Osteoblast (primary cell): Measurements from ENCODE around the gene SH3PXD2B. TPM values are rescaled to one million over a fixed set of nuclear protein-coding genes. Genes with fewer than 3 reads are reported as not detected.
"Not testable (repeated sequence)": the region's sequence is repeated elsewhere in the genome, so short reads cannot be mapped to it uniquely, and the experiment has no call there.

ENCODE experiments used
- DNase-seq: peaks from one replicate; pipeline ENCODE4 v3.0.0; 2011; ENCODE audit warnings: low spot score, mixed read lengths; ENCODE audit not compliant: insufficient read length; ENCODE audit errors: missing footprints
- H2AFZ ChIP-seq: 2 replicates; pipeline ENCODE4 v1.6.0; 2011; ENCODE audit warnings: mild to moderate bottlenecking, low read length
- H3K27ac ChIP-seq: 2 replicates; pipeline ENCODE4 v1.5.1; 2011; ENCODE audit warnings: mild to moderate bottlenecking, low read depth, low read length, moderate library complexity
- H3K27me3 ChIP-seq: 2 replicates; pipeline ENCODE4 v1.6.0; 2012; ENCODE audit warnings: mild to moderate bottlenecking, control low read depth, inconsistent platforms, low read length, moderate library complexity; ENCODE audit not compliant: insufficient read depth
- H3K36me3 ChIP-seq: 2 replicates; pipeline ENCODE4 v1.5.1; 2011; ENCODE audit warnings: mild to moderate bottlenecking, low read length, control low read depth, moderate library complexity; ENCODE audit not compliant: insufficient read depth
- H3K4me1 ChIP-seq: 2 replicates; pipeline ENCODE4 v1.5.1; 2011; ENCODE audit warnings: mild to moderate bottlenecking, low read length, control low read depth, moderate library complexity; ENCODE audit not compliant: insufficient read depth
- H3K4me2 ChIP-seq: 2 replicates; pipeline ENCODE4 v1.6.0; 2011; ENCODE audit warnings: mild to moderate bottlenecking, low read length; ENCODE audit not compliant: insufficient read depth
- H3K4me3 ChIP-seq: fragments of 200-600 bp; sonication (generic); 3 replicates; pipeline ENCODE4 v1.5.1; 2012; ENCODE audit warnings: mild to moderate bottlenecking, low read length, inconsistent platforms; ENCODE audit not compliant: insufficient read depth
- H3K79me2 ChIP-seq: 2 replicates; pipeline ENCODE4 v1.6.0; 2012; ENCODE audit warnings: mild to moderate bottlenecking, low read length, control low read depth, inconsistent platforms; ENCODE audit not compliant: insufficient read depth
- H3K9me3 ChIP-seq: 2 replicates; pipeline ENCODE4 v1.5.1; 2011; ENCODE audit warnings: low read depth, low read length, control low read depth
- H4K20me1 ChIP-seq: 2 replicates; pipeline ENCODE4 v1.6.0; 2012; ENCODE audit warnings: mild to moderate bottlenecking, low read length, control low read depth; ENCODE audit not compliant: insufficient read depth
- total RNA-seq: library from RNA; depleted of rRNA; stranded (reverse); fragments of >200 nt; gene quantifications from 2 replicates; pipeline ENCODE4 v1.2.3, GENCODE V29; 2012
- TF ChIP-seq, protein P1 (sequence below): IDR thresholded peaks from 2 replicates; pipeline ENCODE4 v1.5.1; 2011; ENCODE audit warnings: mild to moderate bottlenecking, low read depth, low read length, moderate library complexity; ENCODE audit errors: extremely low read depth

SH3PXD2B gene
- total RNA-seq, 1 donor, result 58.3 TPM

DNA sequence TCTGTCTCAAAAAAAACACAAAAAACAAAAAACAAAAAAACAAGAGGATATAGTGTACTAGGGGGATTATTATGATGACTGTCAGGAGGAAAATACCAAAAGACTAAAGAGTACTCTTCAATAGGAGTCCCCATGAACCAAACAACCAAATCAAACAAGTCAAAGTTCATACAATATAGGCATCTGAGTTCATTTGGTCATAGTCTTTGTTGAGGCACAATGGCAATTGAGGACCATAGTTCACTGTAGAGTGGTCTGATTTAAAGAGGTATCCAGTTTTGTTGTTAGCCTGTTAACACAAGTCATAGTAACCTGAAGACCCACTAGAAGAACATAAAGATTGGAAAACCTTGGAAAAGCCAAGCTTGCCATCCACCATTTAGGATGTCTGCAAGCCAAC is 159.5 kb downstream of the SH3PXD2B start:
- Histone ChIP-seq H3K4me3 (no peak overlapping the region), H4K20me1 (no peaks in the 10 kb centered on the region), H3K4me2 (no peak overlapping the region), H2AFZ (no peak overlapping the region), H3K79me2 (no peaks in the 10 kb centered on the region), H3K4me1 (peaks cover 2% of the 10 kb centered on the region), H3K27ac (no peak overlapping the region), H3K27me3 (peaks cover 8% of the 10 kb centered on the region), H3K36me3 (no peaks in the 10 kb centered on the region), H3K9me3 (no peaks in the 10 kb centered on the region)
- TF ChIP-seq, protein P1, sequence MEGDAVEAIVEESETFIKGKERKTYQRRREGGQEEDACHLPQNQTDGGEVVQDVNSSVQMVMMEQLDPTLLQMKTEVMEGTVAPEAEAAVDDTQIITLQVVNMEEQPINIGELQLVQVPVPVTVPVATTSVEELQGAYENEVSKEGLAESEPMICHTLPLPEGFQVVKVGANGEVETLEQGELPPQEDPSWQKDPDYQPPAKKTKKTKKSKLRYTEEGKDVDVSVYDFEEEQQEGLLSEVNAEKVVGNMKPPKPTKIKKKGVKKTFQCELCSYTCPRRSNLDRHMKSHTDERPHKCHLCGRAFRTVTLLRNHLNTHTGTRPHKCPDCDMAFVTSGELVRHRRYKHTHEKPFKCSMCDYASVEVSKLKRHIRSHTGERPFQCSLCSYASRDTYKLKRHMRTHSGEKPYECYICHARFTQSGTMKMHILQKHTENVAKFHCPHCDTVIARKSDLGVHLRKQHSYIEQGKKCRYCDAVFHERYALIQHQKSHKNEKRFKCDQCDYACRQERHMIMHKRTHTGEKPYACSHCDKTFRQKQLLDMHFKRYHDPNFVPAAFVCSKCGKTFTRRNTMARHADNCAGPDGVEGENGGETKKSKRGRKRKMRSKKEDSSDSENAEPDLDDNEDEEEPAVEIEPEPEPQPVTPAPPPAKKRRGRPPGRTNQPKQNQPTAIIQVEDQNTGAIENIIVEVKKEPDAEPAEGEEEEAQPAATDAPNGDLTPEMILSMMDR, result no peak
- no peak for DNase-seq

- H2AFZ ChIP-seq, result no peak overlapping the region
- no peaks in the 10 kb centered on the region for H4K20me1 ChIP-seq
- peaks cover 8% of the 10 kb centered on the region for H3K27me3 ChIP-seq
- no peaks in the 10 kb centered on the region for H3K79me2 ChIP-seq
- TF ChIP-seq, protein P1, result no peak
- H3K4me2 ChIP-seq, result no peak overlapping the region
- H3K4me1 ChIP-seq, result no peaks in the 10 kb centered on the region
- H3K27ac ChIP-seq, result no peak overlapping the region
- H3K4me3 ChIP-seq, result no peak overlapping the region
- no peaks in the 10 kb centered on the region for H3K9me3 ChIP-seq
- no peaks in the 10 kb centered on the region for H3K36me3 ChIP-seq
- no peak for DNase-seq
These were observed 160.5 kb downstream of the SH3PXD2B start for GRCh38 chr5:172293745-172294342.

DNA sequence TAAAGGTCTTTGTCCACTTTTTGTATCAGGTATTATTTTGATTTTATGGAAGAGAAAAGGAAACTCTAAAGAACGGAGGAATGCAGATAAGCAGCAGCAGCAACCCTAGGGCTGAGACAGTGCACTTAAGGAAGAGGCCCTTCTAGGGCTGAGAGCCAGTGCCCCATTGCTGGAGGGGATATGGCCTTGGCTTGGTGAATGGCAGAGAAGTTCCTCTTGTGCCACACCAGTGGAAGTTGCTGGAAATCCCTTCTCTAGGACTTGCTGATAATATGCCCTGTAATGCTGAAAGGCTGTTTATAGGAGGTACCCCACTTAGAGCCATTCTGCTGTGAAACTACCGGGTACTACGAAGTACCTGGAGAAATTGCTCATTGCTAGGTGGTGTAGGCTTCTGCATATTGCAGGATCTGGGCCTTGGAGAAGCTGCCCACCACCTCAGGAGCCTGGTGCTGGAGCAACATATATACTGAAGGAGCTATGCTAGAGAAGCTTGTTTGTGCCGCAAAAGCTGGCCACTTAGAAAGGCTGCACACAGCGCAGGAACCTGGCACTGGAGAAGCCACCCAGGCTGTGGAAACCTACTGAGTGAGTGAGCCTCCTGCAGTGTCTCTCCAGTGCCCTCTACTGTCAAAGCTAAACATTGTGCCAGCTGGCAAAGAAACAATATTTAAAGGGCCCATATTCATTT is 161.1 kb downstream of the SH3PXD2B start:
- Histone ChIP-seq H3K36me3 (no peaks in the 10 kb centered on the region), H3K9me3 (no peaks in the 10 kb centered on the region), H2AFZ (no peak overlapping the region), H3K4me1 (no peaks in the 10 kb centered on the region), H3K4me3 (no peak overlapping the region), H3K79me2 (no peaks in the 10 kb centered on the region), H3K27me3 (peaks cover 8% of the 10 kb centered on the region), H4K20me1 (no peaks in the 10 kb centered on the region), H3K27ac (no peak overlapping the region), H3K4me2 (no peak overlapping the region)
- peak; percentile 79 for DNase-seq
- TF ChIP-seq, protein P1, result peak; percentile 96

DNA sequence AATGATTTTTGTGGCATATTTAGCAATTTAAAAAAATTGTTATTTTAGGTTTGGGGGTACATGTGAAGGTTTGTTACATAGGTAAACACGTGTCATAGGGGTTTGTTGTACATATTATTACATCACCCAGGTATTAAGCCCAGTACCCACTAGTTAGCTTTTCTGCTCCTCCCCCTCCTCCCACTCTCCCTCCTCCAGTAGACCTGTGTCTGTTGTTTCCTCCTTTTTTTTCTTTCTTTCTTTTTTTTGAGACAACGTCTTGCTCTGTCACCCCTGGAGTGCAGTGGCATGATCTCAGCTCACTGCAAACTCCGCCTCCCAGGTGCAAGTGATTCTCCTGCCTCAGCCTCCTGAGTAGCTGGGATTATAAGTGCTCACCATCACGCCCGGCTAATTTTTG is 162.5 kb downstream of the SH3PXD2B start:
- H3K4me2 ChIP-seq, H2AFZ ChIP-seq: not testable (repeated sequence)

More for the DNA sequence above, 162.5 kb downstream of the SH3PXD2B start:
- not testable (repeated sequence) for H3K79me2 ChIP-seq, H3K36me3 ChIP-seq, H3K4me3 ChIP-seq, H3K27ac ChIP-seq, H4K20me1 ChIP-seq, H3K4me1 ChIP-seq, H3K27me3 ChIP-seq, DNase-seq, H3K9me3 ChIP-seq
